ENCODE results near the gene NDOR1. TPM values are rescaled to one million over a fixed set of nuclear protein-coding genes. Genes with fewer than 3 reads are reported as not detected.

Gene NDOR1
- total RNA-seq, 4 donors from 2014 or later = 4.5 to 14.9 TPM; not detected in 2

DNA sequence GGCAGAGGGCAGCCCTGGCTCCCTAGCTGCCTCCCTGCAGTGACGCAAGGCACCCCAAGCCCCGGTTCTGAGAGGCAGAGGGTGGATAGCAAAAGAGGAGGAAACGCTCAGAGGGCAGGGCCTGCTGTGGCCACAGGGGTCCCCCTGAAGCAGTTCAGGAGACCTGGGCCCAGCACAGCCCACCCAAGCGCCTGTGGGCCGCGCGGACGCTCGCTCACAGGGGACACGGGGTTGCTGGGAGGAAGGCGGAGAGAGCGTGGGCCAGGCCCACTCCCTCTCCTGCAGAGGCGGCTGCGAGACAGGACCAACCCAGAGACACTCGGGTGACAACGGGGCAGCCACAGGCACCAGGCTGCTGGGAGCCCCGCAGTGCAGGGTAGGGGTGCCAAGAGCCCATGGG, 25.7 kb upstream of the NDOR1 start:
- Histone ChIP-seq H3K27ac (no peak overlapping the region), H3K4me1 (no peaks in the 10 kb centered on the region), H3K27me3 (no peaks in the 10 kb centered on the region), H3K9me3 (no peaks in the 10 kb centered on the region), H3K36me3 (no peaks in the 10 kb centered on the region), H3K4me3 (no peak overlapping the region)
- no peak for DNase-seq
- intact Hi-C loops (cut with DNase I; ENCODE audit: low total_unique reads) = no loop called here
- no peak for TF ChIP-seq POLR2A (IDR thresholded peaks at IDR 0.05)
- TF ChIP-seq, protein P1, sequence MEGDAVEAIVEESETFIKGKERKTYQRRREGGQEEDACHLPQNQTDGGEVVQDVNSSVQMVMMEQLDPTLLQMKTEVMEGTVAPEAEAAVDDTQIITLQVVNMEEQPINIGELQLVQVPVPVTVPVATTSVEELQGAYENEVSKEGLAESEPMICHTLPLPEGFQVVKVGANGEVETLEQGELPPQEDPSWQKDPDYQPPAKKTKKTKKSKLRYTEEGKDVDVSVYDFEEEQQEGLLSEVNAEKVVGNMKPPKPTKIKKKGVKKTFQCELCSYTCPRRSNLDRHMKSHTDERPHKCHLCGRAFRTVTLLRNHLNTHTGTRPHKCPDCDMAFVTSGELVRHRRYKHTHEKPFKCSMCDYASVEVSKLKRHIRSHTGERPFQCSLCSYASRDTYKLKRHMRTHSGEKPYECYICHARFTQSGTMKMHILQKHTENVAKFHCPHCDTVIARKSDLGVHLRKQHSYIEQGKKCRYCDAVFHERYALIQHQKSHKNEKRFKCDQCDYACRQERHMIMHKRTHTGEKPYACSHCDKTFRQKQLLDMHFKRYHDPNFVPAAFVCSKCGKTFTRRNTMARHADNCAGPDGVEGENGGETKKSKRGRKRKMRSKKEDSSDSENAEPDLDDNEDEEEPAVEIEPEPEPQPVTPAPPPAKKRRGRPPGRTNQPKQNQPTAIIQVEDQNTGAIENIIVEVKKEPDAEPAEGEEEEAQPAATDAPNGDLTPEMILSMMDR (IDR thresholded peaks at IDR 0.05) = no peak

DNA sequence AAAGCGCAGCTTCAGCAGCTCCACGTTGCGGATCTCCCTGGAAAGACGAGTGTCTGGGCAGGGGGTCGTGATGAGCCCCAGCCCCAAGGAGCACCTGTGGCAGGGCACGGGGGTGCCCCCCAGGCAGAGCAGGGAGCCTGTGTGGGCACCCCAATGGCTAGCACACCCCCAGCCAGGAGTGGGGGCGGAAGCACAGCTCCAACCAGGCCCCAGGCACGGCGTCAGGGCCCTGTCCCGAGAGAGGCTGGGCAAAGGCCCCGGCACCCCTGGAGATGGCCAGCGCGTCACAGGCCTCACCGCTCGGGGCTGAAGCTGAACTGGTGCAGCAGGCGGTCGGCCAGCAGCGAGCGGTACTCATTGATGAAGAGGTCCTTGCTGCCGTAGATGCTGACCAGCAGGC, 25.0 kb upstream of the NDOR1 start:
- DNase-seq = no peak
- no peak for TF ChIP-seq POLR2A (IDR thresholded peaks at IDR 0.05)
- TF ChIP-seq, protein P1 (IDR thresholded peaks at IDR 0.05) = no peak
- Histone ChIP-seq H3K9me3 (no peaks in the 10 kb centered on the region), H3K36me3 (no peaks in the 10 kb centered on the region), H3K27ac (no peak overlapping the region), H3K4me1 (no peaks in the 10 kb centered on the region), H3K27me3 (no peaks in the 10 kb centered on the region), H3K4me3 (no peak overlapping the region)
- intact Hi-C loops (cut with DNase I; ENCODE audit: low total_unique reads) = no loop called here

- TF ChIP-seq, protein P1 (IDR thresholded peaks at IDR 0.05) = no peak
- no peak for TF ChIP-seq POLR2A (IDR thresholded peaks at IDR 0.05)
- Histone ChIP-seq H3K4me3 (no peak overlapping the region), H3K27ac (no peak overlapping the region), H3K9me3 (no peaks in the 10 kb centered on the region), H3K4me1 (peaks cover 5 to 7% of the 10 kb centered on the region in 2 donors), H3K36me3 (no peaks in the 10 kb centered on the region), H3K27me3 (no peaks in the 10 kb centered on the region)
- DNase-seq = no peak
- intact Hi-C loops (cut with DNase I; ENCODE audit: low total_unique reads) = no loop called here
These were observed 23.8 kb upstream of the NDOR1 start for GRCh38 chr9:137181680-137182079.

GRCh38 chr9:137182836-137183235, 22.7 kb upstream of the NDOR1 start:
- Histone ChIP-seq H3K4me1 (peaks cover 9 to 15% of the 10 kb centered on the region in 2 donors), H3K4me3 (no peak overlapping the region), H3K27ac (no peak overlapping the region), H3K27me3 (no peaks in the 10 kb centered on the region), H3K9me3 (no peaks in the 10 kb centered on the region), H3K36me3 (no peaks in the 10 kb centered on the region)
- intact Hi-C loops (cut with DNase I; ENCODE audit: low total_unique reads) = no loop called here
- TF ChIP-seq, protein P1 (IDR thresholded peaks at IDR 0.05) = no peak
- no peak for TF ChIP-seq POLR2A (IDR thresholded peaks at IDR 0.05)
- no peak for DNase-seq

DNA sequence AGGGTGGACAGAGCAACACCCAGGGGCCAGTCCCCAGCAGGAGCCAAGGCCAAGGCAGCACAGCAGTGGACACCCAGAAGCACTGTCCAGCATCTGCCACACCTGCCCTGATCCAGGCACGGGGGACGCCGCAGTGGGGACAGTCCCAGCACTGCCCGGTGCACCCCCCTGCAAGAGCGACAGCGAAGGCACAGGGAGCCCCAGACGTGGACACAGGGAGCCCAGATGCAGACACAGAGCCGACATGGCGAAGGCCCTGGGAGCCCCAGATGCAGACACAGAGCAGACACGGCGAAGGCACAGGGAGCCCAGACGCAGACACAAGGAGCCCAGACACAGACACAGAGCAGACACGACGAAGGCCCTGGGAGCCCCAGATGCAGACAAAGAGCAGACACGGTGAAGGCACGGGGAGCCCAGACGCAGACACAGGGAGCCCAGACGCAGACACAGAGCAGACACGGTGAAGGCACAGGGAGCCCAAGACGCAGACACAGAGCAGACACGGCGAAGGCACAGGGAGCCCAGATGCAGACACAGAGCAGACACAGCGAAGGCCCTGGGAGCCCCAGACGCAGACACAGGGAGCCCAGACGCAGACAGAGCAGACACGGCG, 21.4 kb upstream of the NDOR1 start:
- TF ChIP-seq, protein P1 (IDR thresholded peaks at IDR 0.05) = no peak
- no peak for TF ChIP-seq POLR2A (IDR thresholded peaks at IDR 0.05)
- Histone ChIP-seq H3K4me1 (peaks cover 9 to 15% of the 10 kb centered on the region in 2 donors), H3K27me3 (no peaks in the 10 kb centered on the region), H3K9me3 (no peaks in the 10 kb centered on the region), H3K4me3 (no peak overlapping the region), H3K27ac (no peak overlapping the region), H3K36me3 (no peaks in the 10 kb centered on the region)
- no peak for DNase-seq
- intact Hi-C loops (cut with DNase I; ENCODE audit: low total_unique reads) = no loop called here
